SU-DHL-6 (cell line): ENCODE measurements around the gene ZDHHC18.

Experiments used
- H2AFZ ChIP-seq: fragments of 200-600 bp; sonication (generic); 2 replicates; pipeline ENCODE4 v1.6.1; 2014; ENCODE audit warnings: low read depth, mild to moderate bottlenecking, moderate library complexity, mixed read lengths, antibody characterized with exemption, low read length; ENCODE audit not compliant: severe bottlenecking
- H3F3A ChIP-seq: fragments of 200-600 bp; shearing (Covaris generic); 2 replicates; pipeline ENCODE4 v1.6.0; 2016; ENCODE audit warnings: antibody characterized with exemption, mild to moderate bottlenecking; ENCODE audit not compliant: insufficient read depth
- H3K27ac ChIP-seq: fragments of 200-600 bp; sonication (generic); 2 replicates; pipeline ENCODE4 v1.5.1; 2016; ENCODE audit warnings: low read depth, mild to moderate bottlenecking, low read length, moderate library complexity, mixed read lengths
- H3K27me3 ChIP-seq: fragments of 200-600 bp; sonication (generic), shearing (Covaris generic); 2 replicates; pipeline ENCODE4 v1.6.0; 2014; ENCODE audit warnings: mild to moderate bottlenecking, low read length
- H3K36me3 ChIP-seq: fragments of 200-600 bp; sonication (generic); 2 replicates; pipeline ENCODE4 v1.6.1; 2014; ENCODE audit warnings: mild to moderate bottlenecking, low read length, mixed read lengths
- H3K4me2 ChIP-seq: fragments of 300-600, 200-600 bp; shearing (Covaris generic), sonication (generic); 2 replicates; pipeline ENCODE4 v1.6.0; 2014; ENCODE audit warnings: low read length, low read depth, mild to moderate bottlenecking; ENCODE audit not compliant: poor library complexity, severe bottlenecking
- H3K4me3 ChIP-seq: fragments of 200-600 bp; sonication (generic); 2 replicates; pipeline ENCODE4 v1.5.1; 2014; ENCODE audit warnings: antibody characterized with exemption, low read length, mild to moderate bottlenecking, mixed read lengths; ENCODE audit not compliant: insufficient read depth, poor library complexity, severe bottlenecking
- H3K79me2 ChIP-seq: fragments of 200-600 bp; sonication (generic); 2 replicates; pipeline ENCODE4 v1.6.1; 2014; ENCODE audit warnings: mild to moderate bottlenecking, low read length, moderate library complexity; ENCODE audit not compliant: insufficient read depth
- H3K9ac ChIP-seq: fragments of 200-600 bp; sonication (generic); 2 replicates; pipeline ENCODE4 v1.7.0; 2014; ENCODE audit warnings: mild to moderate bottlenecking, low read length
- H3K9me2 ChIP-seq: fragments of 200-600 bp; sonication (generic); replicated peaks from 2 replicates; pipeline ENCODE4 v1.6.1; 2014; ENCODE audit warnings: low read length; ENCODE audit not compliant: insufficient read depth
- H3K9me3 ChIP-seq: fragments of 200-600 bp; sonication (generic); 2 replicates; pipeline ENCODE4 v1.6.1; 2014; ENCODE audit warnings: low read length, mixed read lengths; ENCODE audit not compliant: insufficient read depth
- H4K20me1 ChIP-seq: fragments of 200-600 bp; sonication (generic); 2 replicates; pipeline ENCODE4 v1.6.1; 2014; ENCODE audit warnings: low read depth, mild to moderate bottlenecking, antibody characterized with exemption, low read length, moderate library complexity, mixed read lengths
- CTCF ChIP-seq: fragments of 200-600 bp; sonication (generic); IDR thresholded peaks from one replicate; pipeline ENCODE4 v1.5.1; 2017; ENCODE audit warnings: antibody characterized with exemption, mild to moderate bottlenecking, low read length, moderate library complexity; ENCODE audit not compliant: insufficient read depth, poor library complexity, severe bottlenecking
- EZH2phosphoT487 ChIP-seq: fragments of 200-600 bp; sonication (generic), shearing (Covaris generic); conservative IDR thresholded peaks from 2 replicates; pipeline ENCODE4 v1.6.1; 2018; ENCODE audit warnings: mild to moderate bottlenecking, antibody characterized with exemption, low read length, moderate library complexity, mixed read lengths

The ZDHHC18 gene

GRCh38 chr1:26789931-26790330 is 36.6 kb upstream of the ZDHHC18 start:
- Histone ChIP-seq H3K4me2 (peak overlapping the region; percentile 89), H3K27me3 (no peaks in the 10 kb centered on the region), H3K9ac (0 out of 2 replicates have a peak overlapping the region, but pooled peaks have one; percentile 97), H3K4me3 (no peak overlapping the region), H3K27ac (no peak overlapping the region), H3F3A (peaks cover 46% of the 10 kb centered on the region), H3K36me3 (no peaks in the 10 kb centered on the region), H3K79me2 (no peaks in the 10 kb centered on the region; the same call in 1 of the 2 replicates), H3K9me2 (no peaks in the 10 kb centered on the region), H3K9me3 (no peaks in the 10 kb centered on the region), H2AFZ (no peak overlapping the region), H4K20me1 (no peaks in the 10 kb centered on the region)
- no peak for TF ChIP-seq CTCF
- TF ChIP-seq EZH2phosphoT487: no peak

- no peaks in the 10 kb centered on the region for H3K9me2 ChIP-seq
- no peaks in the 10 kb centered on the region for H4K20me1 ChIP-seq
- no peak overlapping the region for H3K4me2 ChIP-seq
- TF ChIP-seq EZH2phosphoT487 (no peak), CTCF (no peak)
- H3K9me3 ChIP-seq: no peaks in the 10 kb centered on the region
- no peaks in the 10 kb centered on the region for H3K36me3 ChIP-seq
- no peaks in the 10 kb centered on the region for H3K27me3 ChIP-seq
- H2AFZ ChIP-seq: no peak overlapping the region
- H3K27ac ChIP-seq: no peak overlapping the region
- peaks cover 40% of the 10 kb centered on the region for H3F3A ChIP-seq
- H3K4me3 ChIP-seq: no peak overlapping the region
- 0 out of 2 replicates have a peak overlapping the region, but pooled peaks have one; percentile 7 for H3K9ac ChIP-seq
- no peaks in the 10 kb centered on the region; the same call in 1 of the 2 replicates for H3K79me2 ChIP-seq
These were observed 35.9 kb upstream of the ZDHHC18 start for GRCh38 chr1:26790551-26790953.

- H3K79me2 ChIP-seq: no peaks in the 10 kb centered on the region; the same call in 1 of the 2 replicates
- no peak overlapping the region for H3K4me2 ChIP-seq
- H3F3A ChIP-seq: peaks cover 34% of the 10 kb centered on the region
- no peaks in the 10 kb centered on the region for H4K20me1 ChIP-seq
- no peak overlapping the region for H2AFZ ChIP-seq
- H3K4me3 ChIP-seq: no peak overlapping the region
- TF ChIP-seq EZH2phosphoT487 (no peak), CTCF (no peak)
- H3K9me3 ChIP-seq: no peaks in the 10 kb centered on the region
- H3K27me3 ChIP-seq: no peaks in the 10 kb centered on the region
- no peaks in the 10 kb centered on the region for H3K36me3 ChIP-seq
- H3K9me2 ChIP-seq: no peaks in the 10 kb centered on the region
- H3K27ac ChIP-seq: no peak overlapping the region
- 0 out of 2 replicates have a peak overlapping the region, but pooled peaks have one; percentile 7 for H3K9ac ChIP-seq
These were observed 35.3 kb upstream of the ZDHHC18 start for GRCh38 chr1:26791148-26791547.
